ENCODE data around the gene ULK4. TPM values are rescaled to one million over a fixed set of nuclear protein-coding genes. Genes with fewer than 3 reads are reported as not detected.
"Not testable (repeated sequence)": the region's sequence is repeated elsewhere in the genome, so short reads cannot be mapped to it uniquely, and the experiment has no call there.

The ULK4 gene
- total RNA-seq, 1 donor from 2014 or later, result 18.4 TPM

DNA sequence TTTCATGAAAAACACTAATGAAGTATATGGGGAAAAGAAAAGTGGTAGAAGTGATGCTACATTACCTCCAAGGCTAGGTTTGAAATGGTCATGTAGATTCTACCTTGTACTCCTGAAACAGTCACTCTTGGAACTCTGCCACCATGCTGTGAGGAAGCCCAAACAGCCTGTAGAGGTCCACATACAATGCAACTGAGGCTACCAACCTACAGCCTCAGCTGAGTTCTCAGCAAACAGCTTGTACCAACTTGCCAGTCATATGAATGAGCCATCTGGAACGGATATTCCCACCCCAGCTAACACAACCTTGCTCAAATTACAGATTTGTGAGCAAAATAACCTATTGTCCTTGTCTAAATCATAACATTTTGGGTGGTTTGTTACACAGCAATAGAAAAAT lies 193.5 kb downstream of the ULK4 start:
- DNase-seq (ENCODE audit: low spot score), result no peak

GRCh38 chr3:41762867-41763266 lies 199.0 kb downstream of the ULK4 start:
- not testable (repeated sequence) for DNase-seq (ENCODE audit: low spot score)

- DNase-seq (ENCODE audit: low spot score), result no peak
Measured at GRCh38 chr3:41753651-41754050, 208.3 kb downstream of the ULK4 start.

DNA sequence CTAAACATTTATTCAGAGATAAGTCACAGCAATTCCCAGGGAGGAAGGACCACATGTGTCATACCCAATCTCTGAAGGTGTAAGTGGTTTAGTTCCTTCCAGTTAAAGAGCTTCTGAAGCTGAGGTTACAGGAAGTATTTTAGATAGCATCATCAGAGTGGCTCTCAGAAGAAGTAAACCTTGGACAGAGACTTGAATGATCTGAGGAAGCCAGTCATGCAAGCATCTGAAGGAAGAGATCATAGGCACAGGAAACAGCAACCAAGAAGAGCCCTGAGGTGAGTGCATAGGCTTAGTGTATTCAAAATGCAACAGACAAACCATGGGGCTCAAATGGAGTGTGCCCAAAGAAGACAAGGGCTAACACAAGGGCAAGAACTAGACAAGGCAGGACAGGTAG lies 210.3 kb downstream of the ULK4 start:
- no peak for DNase-seq (ENCODE audit: low spot score)

GRCh38 chr3:41749988-41750387 lies 211.9 kb downstream of the ULK4 start:
- DNase-seq (ENCODE audit: low spot score), result no peak

DNA sequence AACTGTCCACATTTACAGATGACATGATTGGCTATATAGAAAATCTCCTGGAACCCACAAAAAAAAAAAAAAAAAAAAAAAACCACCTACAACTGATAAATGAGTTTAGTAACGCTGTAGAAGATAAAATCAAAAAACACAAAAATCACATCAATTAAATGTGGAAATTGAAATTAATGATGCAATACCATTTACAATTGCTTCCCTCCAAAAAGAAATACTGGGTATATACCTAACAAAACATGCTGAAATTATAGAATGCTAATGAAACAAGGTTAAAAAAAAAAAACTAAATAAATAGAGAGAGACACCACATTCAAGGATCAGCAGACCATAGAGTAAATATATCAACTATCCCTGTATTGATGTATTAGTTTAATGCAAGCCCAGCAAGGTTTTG lies 215.7 kb downstream of the ULK4 start:
- no peak for DNase-seq (ENCODE audit: low spot score)

DNA sequence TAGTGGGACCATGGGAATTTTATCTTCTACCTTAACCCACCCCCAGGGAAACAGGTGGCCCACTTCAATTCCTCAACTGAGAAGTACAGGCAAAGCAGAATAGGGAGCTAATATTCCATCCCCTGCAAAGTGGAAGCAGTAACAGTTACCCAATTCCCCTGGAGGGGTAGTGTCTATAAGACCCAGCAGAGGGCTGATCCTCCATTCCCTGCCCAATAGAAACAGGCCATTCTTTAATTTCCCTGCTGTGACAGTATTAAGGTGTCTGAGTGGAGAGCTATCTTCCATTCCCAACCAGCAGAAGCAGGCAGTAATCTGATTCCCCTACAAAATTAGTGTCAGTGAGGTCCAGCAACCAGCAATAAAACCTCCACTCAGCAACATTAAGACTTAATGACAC lies 219.8 kb downstream of the ULK4 start:
- DNase-seq (ENCODE audit: low spot score), result no peak

- no peak for DNase-seq (ENCODE audit: low spot score)
Measured at GRCh38 chr3:41740374-41740886, 221.5 kb downstream of the ULK4 start.

DNA sequence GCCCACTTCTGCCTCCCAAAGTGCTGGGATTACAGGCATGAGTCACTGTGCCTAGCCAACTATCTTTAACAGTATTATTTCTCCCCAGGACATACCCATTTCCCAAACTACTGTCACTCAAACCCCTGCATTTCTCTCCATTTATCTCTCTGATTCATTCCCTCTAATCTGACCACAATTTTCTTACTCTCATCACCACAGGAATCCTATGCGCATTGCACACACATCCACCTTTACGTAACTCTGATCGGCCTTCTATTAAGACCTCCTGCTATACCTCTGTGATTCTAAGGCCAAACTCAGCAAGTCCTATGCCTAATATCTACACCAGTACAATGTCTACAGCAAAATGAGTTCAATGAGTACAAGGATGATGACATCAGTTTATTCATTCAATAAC lies 235.0 kb downstream of the ULK4 start:
- DNase-seq (ENCODE audit: low spot score), result no peak

DNA sequence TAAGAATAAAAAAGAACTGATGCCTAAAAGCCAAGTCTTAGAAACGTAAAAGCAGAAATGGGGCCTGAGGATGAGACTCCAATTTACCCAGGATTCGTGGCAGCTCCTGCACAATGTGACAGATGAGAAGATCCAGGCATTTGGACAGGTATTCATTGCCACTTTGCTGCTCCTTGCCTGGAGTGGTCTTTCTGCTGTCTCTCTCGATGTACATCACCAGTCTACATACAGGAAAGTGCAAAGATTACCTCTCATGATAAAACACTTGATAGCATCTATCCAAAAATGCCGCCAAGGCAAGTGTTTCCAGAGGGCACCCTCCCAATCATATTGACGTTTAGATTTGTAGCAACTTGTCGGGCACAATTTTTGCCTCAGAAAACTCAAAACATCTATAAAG lies 244.3 kb downstream of the ULK4 start:
- no peak for DNase-seq (ENCODE audit: low spot score)

- DNase-seq (ENCODE audit: low spot score), result no peak
Measured at GRCh38 chr3:41716471-41716870, 245.4 kb downstream of the ULK4 start.

DNA sequence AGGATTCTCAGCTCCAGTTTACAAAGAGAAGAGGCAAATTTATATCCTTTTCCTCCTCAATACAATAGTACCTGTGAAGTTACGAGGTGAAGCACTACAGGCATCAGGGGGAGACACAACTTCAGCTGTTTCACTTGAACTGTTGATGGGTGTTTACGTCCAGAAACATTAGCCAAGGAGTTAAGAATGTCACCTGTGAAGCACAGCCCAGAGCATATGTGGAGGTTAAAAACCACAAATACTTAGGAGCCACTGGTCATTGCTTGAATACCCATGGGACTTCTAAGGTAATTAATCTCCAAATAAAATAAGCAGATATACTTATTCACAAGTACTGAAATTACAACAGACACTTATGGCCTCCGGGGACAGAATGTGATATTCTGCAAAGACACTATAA lies 246.5 kb downstream of the ULK4 start:
- DNase-seq (ENCODE audit: low spot score), result no peak

GRCh38 chr3:41711651-41712050 lies 250.3 kb downstream of the ULK4 start:
- DNase-seq (ENCODE audit: low spot score), result no peak

DNA sequence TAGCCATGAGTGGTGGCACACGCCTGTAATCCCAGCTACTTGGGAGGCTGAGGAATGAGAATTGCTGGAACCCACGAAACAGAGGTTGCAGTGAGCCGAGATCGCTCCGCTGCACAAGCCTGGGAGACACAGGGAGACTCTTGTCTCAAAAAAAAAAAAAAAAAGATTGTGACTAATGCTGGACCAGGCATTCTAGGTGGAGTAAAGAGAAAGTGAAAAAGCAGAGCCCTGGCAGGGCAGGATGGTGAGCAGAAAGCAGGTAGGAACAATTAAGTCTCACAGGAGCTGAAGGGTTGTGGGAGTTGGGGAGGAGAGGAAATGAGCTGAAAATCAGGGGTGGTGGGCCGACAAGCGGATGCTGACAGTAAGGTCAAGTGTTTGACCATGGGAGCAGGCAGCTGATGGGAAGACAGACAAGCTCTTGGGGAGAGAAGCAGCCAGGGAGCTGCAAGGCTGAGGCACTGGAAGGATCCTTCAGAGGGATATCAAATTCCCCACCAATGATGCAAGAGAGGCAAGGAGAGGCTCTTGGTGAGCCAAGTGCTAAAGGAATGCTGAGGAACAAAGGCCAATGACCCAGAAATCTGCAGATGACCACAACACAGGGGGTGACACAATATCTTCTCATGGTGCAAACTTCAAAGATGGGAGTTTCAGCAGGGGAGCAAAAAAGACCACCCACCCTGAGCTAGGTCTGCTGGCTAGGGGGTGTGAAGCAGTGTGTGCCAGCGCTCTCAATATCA lies 251.1 kb downstream of the ULK4 start:
- DNase-seq (ENCODE audit: low spot score), result no peak

DNA sequence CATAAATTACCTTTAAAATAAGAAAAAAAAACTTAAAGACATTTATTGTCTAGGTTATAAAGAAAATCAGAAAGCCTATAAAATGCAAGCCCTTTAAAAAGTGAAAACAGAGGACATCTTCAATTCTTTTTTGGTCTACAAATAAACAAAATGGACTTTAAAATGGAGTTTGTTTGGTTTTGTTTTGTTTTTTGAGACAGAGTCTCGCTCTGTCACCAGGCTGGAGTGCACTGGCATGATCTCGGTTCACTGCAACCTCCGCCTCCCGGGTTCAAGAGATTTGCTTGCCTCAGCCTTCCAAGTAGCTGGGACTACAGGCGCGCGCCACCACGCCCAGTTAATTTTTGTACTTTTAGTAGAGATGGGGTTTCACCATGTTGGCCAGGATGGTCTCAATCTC lies 252.7 kb downstream of the ULK4 start:
- not testable (repeated sequence) for DNase-seq (ENCODE audit: low spot score)

GRCh38 chr3:41708176-41708575 lies 253.7 kb downstream of the ULK4 start:
- no peak for DNase-seq (ENCODE audit: low spot score)

DNA sequence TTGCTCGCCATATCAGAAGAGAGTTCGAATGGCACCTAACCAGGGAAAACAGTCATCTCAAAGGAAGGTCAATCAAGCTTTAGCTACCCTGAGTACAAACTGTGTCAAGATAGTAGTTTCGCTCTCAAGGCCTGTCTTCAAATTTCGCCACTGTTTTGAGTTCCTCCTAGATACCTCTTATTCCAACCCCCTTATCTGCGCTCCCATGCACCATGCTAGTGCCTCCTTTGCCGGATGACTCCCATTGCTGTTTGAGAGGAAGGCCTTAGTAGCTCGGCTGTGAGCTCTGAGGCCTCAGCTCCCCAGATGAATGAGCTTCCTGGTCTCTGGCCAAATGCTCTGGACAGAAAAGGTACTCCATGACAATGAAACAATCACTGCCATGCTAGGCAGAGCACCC lies 256.0 kb downstream of the ULK4 start:
- DNase-seq (ENCODE audit: low spot score), result no peak

GRCh38 chr3:41701191-41701698 lies 260.7 kb downstream of the ULK4 start:
- DNase-seq (ENCODE audit: low spot score), result no peak

GRCh38 chr3:41700155-41700554 lies 261.7 kb downstream of the ULK4 start:
- no peak for DNase-seq (ENCODE audit: low spot score)

- DNase-seq (ENCODE audit: low spot score), result no peak
Measured at GRCh38 chr3:41698898-41699297, 263.0 kb downstream of the ULK4 start.

GRCh38 chr3:41697702-41698101 lies 264.2 kb downstream of the ULK4 start:
- DNase-seq (ENCODE audit: low spot score), result no peak

DNA sequence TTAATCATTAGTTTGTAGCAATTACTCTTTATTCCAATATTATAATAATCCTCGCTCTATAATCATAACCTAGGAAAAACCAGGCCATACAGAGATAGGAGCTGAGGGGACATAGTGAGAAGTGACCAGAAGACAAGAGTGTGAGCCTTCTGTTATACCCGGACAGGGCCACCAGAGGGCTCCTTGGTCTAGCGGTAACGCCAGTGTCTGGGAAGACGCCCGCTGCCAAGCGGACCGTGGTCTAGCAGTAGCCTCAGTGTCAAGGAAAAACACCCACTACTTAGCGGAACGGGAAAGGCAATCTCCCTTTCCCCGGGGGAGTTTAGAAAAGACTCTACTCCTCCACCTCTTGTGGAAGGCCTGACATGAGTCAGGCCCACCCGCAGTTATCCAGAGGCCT lies 266.1 kb downstream of the ULK4 start:
- not testable (repeated sequence) for DNase-seq (ENCODE audit: low spot score)

GRCh38 chr3:41693799-41694198 lies 268.1 kb downstream of the ULK4 start:
- no peak for DNase-seq (ENCODE audit: low spot score)
